HCT116 (cell line): ENCODE measurements around the gene SLAMF8.

Experiments used
- CTCF ChIP-seq, 3 experiments: fragments of 200-600 bp in 1 of 3; sonication (generic) in 1 of 3; IDR thresholded peaks in 2 of 3; conservative IDR thresholded peaks in 1 of 3; 2 replicates each; pipeline ENCODE4 v1.5.1; 2012 to 2017; ENCODE audit warnings: low read depth in 2 of 3, low read length in 2 of 3, antibody characterized with exemption in 1 of 3, borderline replicate concordance in 1 of 3, control low read depth in 1 of 3, mild to moderate bottlenecking in 1 of 3, mixed read lengths in 1 of 3, mixed run types in 1 of 3, moderate library complexity in 1 of 3; ENCODE audit not compliant: insufficient read depth in 1 of 3
- SIN3A ChIP-seq: IDR thresholded peaks from 2 replicates; pipeline ENCODE4 v1.6.1; 2012; ENCODE audit warnings: low read depth

- no peak for TF ChIP-seq CTCF (IDR thresholded peaks at IDR 0.05 in 2 of 3, conservative IDR thresholded peaks at IDR 0.05 in 1 of 3; ENCODE audit: borderline replicate concordance in 1 of 3, insufficient read depth in 1 of 3, low read depth in 2 of 3, low read length in 2 of 3)
- TF ChIP-seq SIN3A: no peak
Observed at GRCh38 chr1:159868766-159869165, 42.1 kb downstream of the SLAMF8 start.
